Astrocyte (in vitro differentiated cells and primary cell): ENCODE data around the gene SENP1. TPM values are rescaled to one million over a fixed set of nuclear protein-coding genes. Genes with fewer than 3 reads are reported as not detected.

ENCODE experiments used
- DNase-seq: peaks from one replicate; pipeline ENCODE4 v3.0.0-alpha.2; 2010; ENCODE audit warnings: low read depth
- FAIRE-seq: peaks from 2 replicates; lab custom pipeline; 2011; peaks lifted over from hg19 to GRCh38; lab: Jason Lieb, UNC
- H2AFZ ChIP-seq: 2 replicates; pipeline ENCODE4 v1.6.0; 2012; ENCODE audit warnings: low read depth, low read length, inconsistent platforms
- H3K27ac ChIP-seq: 2 replicates; pipeline ENCODE4 v1.5.1; 2011; ENCODE audit warnings: low read depth, low read length, inconsistent platforms
- H3K27me3 ChIP-seq: 2 replicates; pipeline ENCODE4 v1.6.0; 2011; ENCODE audit warnings: low read length, inconsistent platforms; ENCODE audit not compliant: insufficient read depth
- H3K36me3 ChIP-seq: 2 replicates; pipeline ENCODE4 v1.5.1; 2011; ENCODE audit warnings: low read length, inconsistent platforms; ENCODE audit not compliant: insufficient read depth
- H3K4me1 ChIP-seq: 2 replicates; pipeline ENCODE4 v1.5.1; 2011; ENCODE audit warnings: low read length, inconsistent platforms; ENCODE audit not compliant: insufficient read depth
- H3K4me2 ChIP-seq: 2 replicates; pipeline ENCODE4 v1.6.0; 2012; ENCODE audit warnings: low read length, inconsistent platforms
- H3K4me3 ChIP-seq: 2 replicates; pipeline ENCODE4 v1.5.1; 2011; ENCODE audit warnings: low read depth, mild to moderate bottlenecking, low read length, inconsistent platforms; ENCODE audit not compliant: insufficient read depth
- H3K79me2 ChIP-seq: 2 replicates; pipeline ENCODE4 v1.6.0; 2012; ENCODE audit warnings: mild to moderate bottlenecking, low read length, inconsistent platforms; ENCODE audit not compliant: insufficient read depth
- H3K9ac ChIP-seq: 2 replicates; pipeline ENCODE4 v1.6.0; 2012; ENCODE audit warnings: mild to moderate bottlenecking, low read length, inconsistent platforms
- H3K9me3 ChIP-seq: 2 replicates; pipeline ENCODE4 v1.5.1; 2012; ENCODE audit warnings: low read depth, mild to moderate bottlenecking, low read length, inconsistent platforms; ENCODE audit not compliant: insufficient read depth
- H4K20me1 ChIP-seq: 2 replicates; pipeline ENCODE4 v1.6.0; 2012; ENCODE audit warnings: low read length, inconsistent platforms; ENCODE audit not compliant: insufficient read depth
- H3K27ac Mint-ChIP-seq: one replicate; pipeline ENCODE4 v1.8.0; 2021; ENCODE audit warnings: mild to moderate bottlenecking, mixed read lengths; ENCODE audit not compliant: unreplicated experiment
- H3K27me3 Mint-ChIP-seq: one replicate; pipeline ENCODE4 v1.8.0; 2021; ENCODE audit warnings: low read depth, mixed read lengths; ENCODE audit not compliant: unreplicated experiment
- H3K36me3 Mint-ChIP-seq: one replicate; pipeline ENCODE4 v1.8.0; 2021; ENCODE audit warnings: low read depth, mixed read lengths; ENCODE audit not compliant: unreplicated experiment
- H3K4me1 Mint-ChIP-seq: one replicate; pipeline ENCODE4 v1.8.0; 2021; ENCODE audit warnings: low read depth, mixed read lengths; ENCODE audit not compliant: unreplicated experiment
- H3K4me3 Mint-ChIP-seq: one replicate; pipeline ENCODE4 v1.8.0; 2021; ENCODE audit warnings: mild to moderate bottlenecking, moderate library complexity, mixed read lengths; ENCODE audit not compliant: unreplicated experiment
- H3K9me3 Mint-ChIP-seq: one replicate; pipeline ENCODE4 v1.8.0; 2021; ENCODE audit warnings: mild to moderate bottlenecking, mixed read lengths; ENCODE audit not compliant: unreplicated experiment
- EZH2 ChIP-seq: IDR thresholded peaks from 2 replicates; pipeline ENCODE4 v1.6.1; 2012; ENCODE audit warnings: mild to moderate bottlenecking, low read length, inconsistent platforms; ENCODE audit not compliant: insufficient read depth
- total RNA-seq: library from RNA; stranded (reverse); gene quantifications from 2 replicates; pipeline ENCODE4 v1.2.1, GENCODE V29; 2021
- TF ChIP-seq, protein P1 (sequence below): IDR thresholded peaks from 2 replicates; pipeline ENCODE4 v1.5.1; 2011; ENCODE audit warnings: low read depth, mild to moderate bottlenecking, inconsistent platforms, low read length, moderate library complexity; ENCODE audit not compliant: insufficient read depth

Gene SENP1
- total RNA-seq, 1 donor from 2014 or later, result 13.6 TPM

- Histone ChIP-seq H3K27ac (no peak overlapping the region), H3K4me1 (no peaks in the 10 kb centered on the region), H4K20me1 (no peaks in the 10 kb centered on the region), H3K9me3 (no peaks in the 10 kb centered on the region), H3K9ac (no peak overlapping the region), H3K79me2 (no peaks in the 10 kb centered on the region), H3K36me3 (peaks cover 39% of the 10 kb centered on the region), H2AFZ (no peak overlapping the region), H3K4me2 (no peak overlapping the region), H3K27me3 (no peaks in the 10 kb centered on the region), H3K4me3 (no peak overlapping the region)
- Mint-ChIP-seq H3K27me3 (no peaks in the 10 kb centered on the region), H3K9me3 (no peaks in the 10 kb centered on the region), H3K36me3 (peaks cover 2% of the 10 kb centered on the region), H3K4me3 (no peak overlapping the region), H3K27ac (no peak overlapping the region), H3K4me1 (no peaks in the 10 kb centered on the region)
- TF ChIP-seq, protein P1, sequence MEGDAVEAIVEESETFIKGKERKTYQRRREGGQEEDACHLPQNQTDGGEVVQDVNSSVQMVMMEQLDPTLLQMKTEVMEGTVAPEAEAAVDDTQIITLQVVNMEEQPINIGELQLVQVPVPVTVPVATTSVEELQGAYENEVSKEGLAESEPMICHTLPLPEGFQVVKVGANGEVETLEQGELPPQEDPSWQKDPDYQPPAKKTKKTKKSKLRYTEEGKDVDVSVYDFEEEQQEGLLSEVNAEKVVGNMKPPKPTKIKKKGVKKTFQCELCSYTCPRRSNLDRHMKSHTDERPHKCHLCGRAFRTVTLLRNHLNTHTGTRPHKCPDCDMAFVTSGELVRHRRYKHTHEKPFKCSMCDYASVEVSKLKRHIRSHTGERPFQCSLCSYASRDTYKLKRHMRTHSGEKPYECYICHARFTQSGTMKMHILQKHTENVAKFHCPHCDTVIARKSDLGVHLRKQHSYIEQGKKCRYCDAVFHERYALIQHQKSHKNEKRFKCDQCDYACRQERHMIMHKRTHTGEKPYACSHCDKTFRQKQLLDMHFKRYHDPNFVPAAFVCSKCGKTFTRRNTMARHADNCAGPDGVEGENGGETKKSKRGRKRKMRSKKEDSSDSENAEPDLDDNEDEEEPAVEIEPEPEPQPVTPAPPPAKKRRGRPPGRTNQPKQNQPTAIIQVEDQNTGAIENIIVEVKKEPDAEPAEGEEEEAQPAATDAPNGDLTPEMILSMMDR, result no peak
- TF ChIP-seq EZH2, result no peak
- FAIRE-seq (no peak), DNase-seq (no peak)
Measured at GRCh38 chr12:48070033-48070432, 35.8 kb downstream of the SENP1 start.

DNA sequence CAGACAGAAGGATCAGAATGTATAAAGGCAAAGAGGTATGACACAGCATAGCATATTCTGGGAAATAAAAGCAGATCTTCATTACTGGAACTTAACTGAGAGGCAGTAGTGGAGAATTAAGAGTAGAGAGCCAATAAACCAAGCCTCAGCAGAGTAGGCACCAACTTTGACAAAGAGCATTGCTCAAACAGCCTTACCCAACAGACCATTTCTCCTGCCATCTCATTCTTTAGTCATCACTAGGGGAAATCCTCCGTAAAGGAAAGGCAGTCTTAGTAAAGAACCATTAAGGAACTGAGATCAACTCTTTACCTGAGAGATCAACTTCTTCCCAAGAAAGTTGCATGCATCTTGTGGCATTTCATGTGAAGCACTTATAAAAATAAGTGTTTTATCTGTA lies 36.6 kb downstream of the SENP1 start:
- Mint-ChIP-seq H3K4me3 (no peak overlapping the region), H3K27me3 (no peaks in the 10 kb centered on the region), H3K9me3 (no peaks in the 10 kb centered on the region), H3K36me3 (peaks cover 2% of the 10 kb centered on the region), H3K27ac (no peak overlapping the region), H3K4me1 (no peaks in the 10 kb centered on the region)
- Histone ChIP-seq H3K4me3 (no peak overlapping the region), H3K79me2 (no peaks in the 10 kb centered on the region), H3K9me3 (no peaks in the 10 kb centered on the region), H3K36me3 (peaks cover 43% of the 10 kb centered on the region), H3K4me1 (no peaks in the 10 kb centered on the region), H3K4me2 (no peak overlapping the region), H3K9ac (no peak overlapping the region), H2AFZ (no peak overlapping the region), H3K27ac (no peak overlapping the region), H4K20me1 (no peaks in the 10 kb centered on the region), H3K27me3 (no peaks in the 10 kb centered on the region)
- no peak for FAIRE-seq
- DNase-seq, result no peak
- no peak for TF ChIP-seq EZH2
- TF ChIP-seq, protein P1, result no peak

DNA sequence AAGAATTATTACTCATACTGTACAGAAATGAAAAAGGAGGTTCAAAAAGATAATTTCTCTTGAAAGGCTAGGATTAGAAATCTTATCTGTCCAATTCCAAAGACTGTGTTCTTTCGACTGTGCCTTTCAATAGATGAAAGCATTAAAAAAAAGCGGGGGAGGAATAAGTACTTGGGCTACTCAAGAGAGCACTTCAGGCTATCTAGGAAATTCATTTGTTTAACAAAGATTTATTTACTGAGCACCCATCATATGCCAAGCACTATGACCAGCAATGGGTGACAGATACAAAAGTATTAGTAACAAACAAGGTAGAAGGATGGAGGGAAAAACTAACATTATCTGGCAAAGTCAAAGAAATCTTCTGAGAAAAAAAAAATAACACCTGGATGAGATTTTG lies 37.4 kb downstream of the SENP1 start:
- Histone ChIP-seq H3K27ac (no peak overlapping the region), H3K4me2 (no peak overlapping the region), H3K79me2 (no peaks in the 10 kb centered on the region), H3K4me3 (no peak overlapping the region), H3K9ac (no peak overlapping the region), H3K4me1 (no peaks in the 10 kb centered on the region), H4K20me1 (no peaks in the 10 kb centered on the region), H3K27me3 (no peaks in the 10 kb centered on the region), H2AFZ (no peak overlapping the region), H3K9me3 (no peaks in the 10 kb centered on the region), H3K36me3 (peaks cover 42% of the 10 kb centered on the region)
- no peak for FAIRE-seq
- no peaks in the 10 kb centered on the region for H3K9me3 Mint-ChIP-seq
- H3K36me3 Mint-ChIP-seq, result peaks cover 2% of the 10 kb centered on the region
- no peak for DNase-seq
- H3K27ac Mint-ChIP-seq, result no peak overlapping the region
- TF ChIP-seq, protein P1, result no peak
- no peak for TF ChIP-seq EZH2
- no peaks in the 10 kb centered on the region for H3K27me3 Mint-ChIP-seq
- H3K4me1 Mint-ChIP-seq, result no peaks in the 10 kb centered on the region
- H3K4me3 Mint-ChIP-seq, result no peak overlapping the region
